NCI-H2227 (cell line): ENCODE results near the gene TSKU.

Source experiments
- DNase-seq: peaks from one replicate; lab custom pipeline; 2025; ENCODE audit not compliant: unreplicated experiment; lab: John Stamatoyannopoulos, UW

The TSKU gene

GRCh38 chr11:76783294-76783895, at the start of gene TSKU:
Gene TSKU, plus strand, starts transcription at chr11:76783356. Its CDS starts 12,261 bp downstream, at chr11:76795617.
- peak; percentile 60 for DNase-seq

GRCh38 chr11:76733906-76734305, 49.2 kb upstream of the TSKU start:
- DNase-seq, result peak; percentile 87

- no peak for DNase-seq
Measured at GRCh38 chr11:76734456-76735420, 48.4 kb upstream of the TSKU start.

GRCh38 chr11:76735841-76736240, 47.3 kb upstream of the TSKU start:
- DNase-seq, result peak; percentile 15

GRCh38 chr11:76736266-76736665, 46.9 kb upstream of the TSKU start:
- DNase-seq, result no peak

- no peak for DNase-seq
Measured at GRCh38 chr11:76736773-76737495, 46.2 kb upstream of the TSKU start.

- DNase-seq, result no peak
Measured at GRCh38 chr11:76738618-76739240, 44.4 kb upstream of the TSKU start.

- no peak for DNase-seq
Measured at GRCh38 chr11:76739798-76740197, 43.4 kb upstream of the TSKU start.

GRCh38 chr11:76740772-76741171, 42.4 kb upstream of the TSKU start:
- no peak for DNase-seq

GRCh38 chr11:76742902-76743301, 40.3 kb upstream of the TSKU start:
- no peak for DNase-seq

- no peak for DNase-seq
Measured at GRCh38 chr11:76744186-76745043, 38.7 kb upstream of the TSKU start.

GRCh38 chr11:76745044-76745376, 38.1 kb upstream of the TSKU start:
- no peak for DNase-seq

- DNase-seq, result no peak
Measured at GRCh38 chr11:76745561-76746207, 37.5 kb upstream of the TSKU start.

- no peak for DNase-seq
Measured at GRCh38 chr11:76747153-76747914, 35.8 kb upstream of the TSKU start.

- DNase-seq, result no peak
Measured at GRCh38 chr11:76747915-76748860, 35.0 kb upstream of the TSKU start.

GRCh38 chr11:76748948-76749347, 34.2 kb upstream of the TSKU start:
- no peak for DNase-seq

GRCh38 chr11:76750067-76750466, 33.1 kb upstream of the TSKU start:
- no peak for DNase-seq

- no peak for DNase-seq
Measured at GRCh38 chr11:76750746-76751145, 32.4 kb upstream of the TSKU start.
